GM12878 (cell line): Measurements from ENCODE around the gene SPATA20.

Experiments used
- EZH2 ChIP-seq: IDR thresholded peaks from 2 replicates; pipeline ENCODE4 v1.6.1; 2012; ENCODE audit warnings: low read depth, mild to moderate bottlenecking, control low read depth, inconsistent platforms, low read length, borderline replicate concordance; ENCODE audit not compliant: control insufficient read depth
- HDGF ChIP-seq: fragments of 450-650 bp; IDR thresholded peaks from 2 replicates; pipeline ENCODE4 v1.6.1; 2016; ENCODE audit warnings: antibody characterized with exemption
- JUND ChIP-seq: IDR thresholded peaks from 2 replicates; pipeline ENCODE4 v1.6.1; 2012; ENCODE audit warnings: low read depth, mild to moderate bottlenecking, low read length, improper control_type of control experiment, moderate library complexity
- NFIC ChIP-seq: IDR thresholded peaks from 2 replicates; pipeline ENCODE4 v1.6.1; 2012; ENCODE audit warnings: low read depth, mild to moderate bottlenecking, inconsistent platforms, low read length, moderate library complexity
- NR2F1 ChIP-seq: fragments of 450-650 bp; conservative IDR thresholded peaks from 2 replicates; pipeline ENCODE4 v1.6.1; 2017; ENCODE audit warnings: mild to moderate bottlenecking
- POLR2A ChIP-seq: IDR thresholded peaks from 2 replicates; pipeline ENCODE4 v1.6.1; 2011; ENCODE audit warnings: low read depth, mild to moderate bottlenecking, low read length
- POLR2AphosphoS5 ChIP-seq: IDR thresholded peaks from 2 replicates; pipeline ENCODE4 v1.6.1; 2011; ENCODE audit warnings: mild to moderate bottlenecking, low read length, inconsistent platforms
- POU2F2 ChIP-seq: IDR thresholded peaks from 3 replicates; pipeline ENCODE4 v1.6.1; 2011; ENCODE audit warnings: low read depth, mild to moderate bottlenecking, low read length, borderline replicate concordance
- SMAD1 ChIP-seq: fragments of 450-650 bp; IDR thresholded peaks from 2 replicates; pipeline ENCODE4 v1.6.1; 2018; ENCODE audit warnings: mild to moderate bottlenecking, low read depth; ENCODE audit not compliant: partially characterized antibody
- SRF ChIP-seq, 2 experiments: IDR thresholded peaks; 2 replicates each; pipeline ENCODE4 v1.6.1; 2011; ENCODE audit warnings: low read depth in 2 of 2, low read length in 2 of 2, mild to moderate bottlenecking in 1 of 2, moderate library complexity in 1 of 2
- TAF1 ChIP-seq: IDR thresholded peaks from 2 replicates; pipeline ENCODE4 v1.6.1; 2011; ENCODE audit warnings: mild to moderate bottlenecking, low read depth, low read length, borderline replicate concordance
- ZZZ3 ChIP-seq: IDR thresholded peaks from 2 replicates; pipeline ENCODE4 v1.6.1; 2011; ENCODE audit warnings: low read depth; ENCODE audit not compliant: control insufficient read depth, insufficient read length
- TF ChIP-seq, protein P1 (sequence below), 3 experiments: IDR thresholded peaks in 2 of 3; conservative IDR thresholded peaks in 1 of 3; 2 replicates each; pipeline ENCODE4 v1.5.1; 2011; ENCODE audit warnings: low read depth in 3 of 3, low read length in 3 of 3, mild to moderate bottlenecking in 3 of 3, control low read depth in 2 of 3, moderate library complexity in 2 of 3, inconsistent platforms in 1 of 3, mixed read lengths in 1 of 3; ENCODE audit not compliant: control insufficient read depth in 2 of 3, insufficient read depth in 1 of 3; ENCODE audit errors: extremely low read depth in 1 of 3
- TF ChIP-seq, protein P2 (sequence below): fragments of 150-350 bp; IDR thresholded peaks from 2 replicates; pipeline ENCODE4 v1.6.1; 2016; ENCODE audit warnings: low read depth, low read length

DNA sequence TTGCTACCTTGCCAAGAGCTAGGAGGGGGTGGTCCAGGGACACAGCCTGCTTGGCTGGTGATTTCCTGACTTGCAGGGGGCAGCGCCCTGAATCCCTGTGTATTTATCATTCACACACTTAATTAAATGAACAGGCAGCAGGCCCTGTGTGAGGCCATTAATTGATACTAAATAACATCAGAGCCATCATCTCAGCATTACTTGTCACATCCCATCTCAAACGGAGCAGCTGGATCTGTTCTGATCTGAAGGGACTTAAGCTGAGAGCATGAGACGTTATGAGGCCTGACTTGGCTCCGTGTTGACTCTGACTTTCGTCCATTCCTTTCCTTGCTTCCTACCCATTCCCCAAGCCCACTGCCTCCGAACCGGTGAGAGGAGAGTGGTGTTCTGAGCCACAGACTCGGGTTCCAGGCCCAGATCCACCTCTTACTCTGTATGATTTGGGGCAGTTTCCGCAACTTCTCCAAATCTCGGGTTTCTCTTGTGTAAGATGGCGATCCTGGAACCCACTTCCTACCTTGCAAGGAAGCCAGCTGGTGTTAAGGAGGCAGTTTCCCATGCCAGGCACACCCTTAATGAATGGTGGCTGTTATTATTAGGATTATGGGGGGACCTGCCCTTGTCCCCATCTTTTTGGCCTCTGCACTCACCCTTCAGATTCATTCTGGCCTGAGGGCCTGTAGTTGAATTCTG, 47.3 kb downstream of the SPATA20 start:
- TF ChIP-seq POLR2AphosphoS5, result no peak
- TF ChIP-seq JUND, result no peak
- TF ChIP-seq POLR2A, result no peak
- no peak for TF ChIP-seq NFIC
- TF ChIP-seq EZH2, result no peak
- TF ChIP-seq SMAD1, result no peak
- TF ChIP-seq, protein P1, sequence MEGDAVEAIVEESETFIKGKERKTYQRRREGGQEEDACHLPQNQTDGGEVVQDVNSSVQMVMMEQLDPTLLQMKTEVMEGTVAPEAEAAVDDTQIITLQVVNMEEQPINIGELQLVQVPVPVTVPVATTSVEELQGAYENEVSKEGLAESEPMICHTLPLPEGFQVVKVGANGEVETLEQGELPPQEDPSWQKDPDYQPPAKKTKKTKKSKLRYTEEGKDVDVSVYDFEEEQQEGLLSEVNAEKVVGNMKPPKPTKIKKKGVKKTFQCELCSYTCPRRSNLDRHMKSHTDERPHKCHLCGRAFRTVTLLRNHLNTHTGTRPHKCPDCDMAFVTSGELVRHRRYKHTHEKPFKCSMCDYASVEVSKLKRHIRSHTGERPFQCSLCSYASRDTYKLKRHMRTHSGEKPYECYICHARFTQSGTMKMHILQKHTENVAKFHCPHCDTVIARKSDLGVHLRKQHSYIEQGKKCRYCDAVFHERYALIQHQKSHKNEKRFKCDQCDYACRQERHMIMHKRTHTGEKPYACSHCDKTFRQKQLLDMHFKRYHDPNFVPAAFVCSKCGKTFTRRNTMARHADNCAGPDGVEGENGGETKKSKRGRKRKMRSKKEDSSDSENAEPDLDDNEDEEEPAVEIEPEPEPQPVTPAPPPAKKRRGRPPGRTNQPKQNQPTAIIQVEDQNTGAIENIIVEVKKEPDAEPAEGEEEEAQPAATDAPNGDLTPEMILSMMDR (IDR thresholded peaks at IDR 0.05 in 2 of 3, conservative IDR thresholded peaks at IDR 0.05 in 1 of 3; ENCODE audit: control insufficient read depth in 2 of 3, extremely low read depth in 1 of 3, insufficient read depth in 1 of 3, low read depth in 3 of 3, low read length in 3 of 3), result no peak
- no peak for TF ChIP-seq POU2F2
- TF ChIP-seq, protein P2, sequence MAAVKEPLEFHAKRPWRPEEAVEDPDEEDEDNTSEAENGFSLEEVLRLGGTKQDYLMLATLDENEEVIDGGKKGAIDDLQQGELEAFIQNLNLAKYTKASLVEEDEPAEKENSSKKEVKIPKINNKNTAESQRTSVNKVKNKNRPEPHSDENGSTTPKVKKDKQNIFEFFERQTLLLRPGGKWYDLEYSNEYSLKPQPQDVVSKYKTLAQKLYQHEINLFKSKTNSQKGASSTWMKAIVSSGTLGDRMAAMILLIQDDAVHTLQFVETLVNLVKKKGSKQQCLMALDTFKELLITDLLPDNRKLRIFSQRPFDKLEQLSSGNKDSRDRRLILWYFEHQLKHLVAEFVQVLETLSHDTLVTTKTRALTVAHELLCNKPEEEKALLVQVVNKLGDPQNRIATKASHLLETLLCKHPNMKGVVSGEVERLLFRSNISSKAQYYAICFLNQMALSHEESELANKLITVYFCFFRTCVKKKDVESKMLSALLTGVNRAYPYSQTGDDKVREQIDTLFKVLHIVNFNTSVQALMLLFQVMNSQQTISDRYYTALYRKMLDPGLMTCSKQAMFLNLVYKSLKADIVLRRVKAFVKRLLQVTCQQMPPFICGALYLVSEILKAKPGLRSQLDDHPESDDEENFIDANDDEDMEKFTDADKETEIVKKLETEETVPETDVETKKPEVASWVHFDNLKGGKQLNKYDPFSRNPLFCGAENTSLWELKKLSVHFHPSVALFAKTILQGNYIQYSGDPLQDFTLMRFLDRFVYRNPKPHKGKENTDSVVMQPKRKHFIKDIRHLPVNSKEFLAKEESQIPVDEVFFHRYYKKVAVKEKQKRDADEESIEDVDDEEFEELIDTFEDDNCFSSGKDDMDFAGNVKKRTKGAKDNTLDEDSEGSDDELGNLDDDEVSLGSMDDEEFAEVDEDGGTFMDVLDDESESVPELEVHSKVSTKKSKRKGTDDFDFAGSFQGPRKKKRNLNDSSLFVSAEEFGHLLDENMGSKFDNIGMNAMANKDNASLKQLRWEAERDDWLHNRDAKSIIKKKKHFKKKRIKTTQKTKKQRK, result no peak
- no peak for TF ChIP-seq NR2F1
- TF ChIP-seq TAF1, result no peak
- no peak for TF ChIP-seq ZZZ3
- no peak for TF ChIP-seq HDGF
- no peak for TF ChIP-seq SRF (IDR thresholded peaks at IDR 0.05; ENCODE audit: low read depth in 2 of 2, low read length in 2 of 2)
